ENCODE measurements around the gene DNAJC1.
"Not testable (repeated sequence)": the region's sequence is repeated elsewhere in the genome, so short reads cannot be mapped to it uniquely, and the experiment has no call there.

Gene DNAJC1

GRCh38 chr10:21894648-21895342, 108.7 kb downstream of the DNAJC1 start:
- no peak for DNase-seq

- no peak for DNase-seq
These were observed 112.1 kb downstream of the DNAJC1 start for GRCh38 chr10:21891439-21891838.

- no peak for DNase-seq
These were observed 113.9 kb downstream of the DNAJC1 start for GRCh38 chr10:21889477-21890275.

GRCh38 chr10:21888959-21889358, 114.6 kb downstream of the DNAJC1 start:
- no peak for DNase-seq

GRCh38 chr10:21885940-21886339, 117.6 kb downstream of the DNAJC1 start:
- DNase-seq, result no peak

- no peak for DNase-seq
These were observed 130.3 kb downstream of the DNAJC1 start for GRCh38 chr10:21873198-21873597.

GRCh38 chr10:21872771-21873170, 130.8 kb downstream of the DNAJC1 start:
- not testable (repeated sequence) for DNase-seq

- no peak for DNase-seq
These were observed 132.7 kb downstream of the DNAJC1 start for GRCh38 chr10:21870849-21871248.

GRCh38 chr10:21869087-21869486, 134.4 kb downstream of the DNAJC1 start:
- DNase-seq, result not testable (repeated sequence)

- DNase-seq, result no peak
These were observed 142.8 kb downstream of the DNAJC1 start for GRCh38 chr10:21860718-21861117.

GRCh38 chr10:21858455-21858854, 145.1 kb downstream of the DNAJC1 start:
- no peak for DNase-seq

- DNase-seq, result no peak
These were observed 153.9 kb downstream of the DNAJC1 start for GRCh38 chr10:21849607-21850006.

GRCh38 chr10:21843645-21844044, 159.9 kb downstream of the DNAJC1 start:
- no peak for DNase-seq

GRCh38 chr10:21841273-21841672, 162.3 kb downstream of the DNAJC1 start:
- DNase-seq, result not testable (repeated sequence)

- DNase-seq, result not testable (repeated sequence)
These were observed 166.0 kb downstream of the DNAJC1 start for GRCh38 chr10:21837487-21837886.

- not testable (repeated sequence) for DNase-seq
These were observed 169.0 kb downstream of the DNAJC1 start for GRCh38 chr10:21834574-21834973.

- DNase-seq, result no peak
These were observed 170.8 kb downstream of the DNAJC1 start for GRCh38 chr10:21832821-21833130.

- DNase-seq, result no peak
These were observed 171.3 kb downstream of the DNAJC1 start for GRCh38 chr10:21831986-21832820.

GRCh38 chr10:21830037-21830436, 173.5 kb downstream of the DNAJC1 start:
- no peak for DNase-seq

- DNase-seq, result no peak
These were observed 176.2 kb downstream of the DNAJC1 start for GRCh38 chr10:21827308-21827707.

GRCh38 chr10:21826725-21827124, 176.8 kb downstream of the DNAJC1 start:
- DNase-seq, result no peak

- DNase-seq, result no peak
These were observed 178.2 kb downstream of the DNAJC1 start for GRCh38 chr10:21825345-21825744.

- no peak for DNase-seq
These were observed 179.1 kb downstream of the DNAJC1 start for GRCh38 chr10:21824409-21824808.

- DNase-seq, result no peak
These were observed 179.9 kb downstream of the DNAJC1 start for GRCh38 chr10:21823617-21824016.
